PC-9 (cell line): ENCODE measurements around the gene LRRC4C.

Experiments used
- EZH2 ChIP-seq: fragments of 200-600 bp; sonication (generic); IDR thresholded peaks from 2 replicates; pipeline ENCODE4 v1.8.0; 2017; ENCODE audit warnings: antibody characterized with exemption, low read depth
- TF ChIP-seq, protein P1 (sequence below): fragments of 200-600 bp; sonication (generic); conservative IDR thresholded peaks from 2 replicates; pipeline ENCODE4 v1.6.1; 2017; ENCODE audit warnings: mixed run types, antibody characterized with exemption, mild to moderate bottlenecking, moderate library complexity

DNA sequence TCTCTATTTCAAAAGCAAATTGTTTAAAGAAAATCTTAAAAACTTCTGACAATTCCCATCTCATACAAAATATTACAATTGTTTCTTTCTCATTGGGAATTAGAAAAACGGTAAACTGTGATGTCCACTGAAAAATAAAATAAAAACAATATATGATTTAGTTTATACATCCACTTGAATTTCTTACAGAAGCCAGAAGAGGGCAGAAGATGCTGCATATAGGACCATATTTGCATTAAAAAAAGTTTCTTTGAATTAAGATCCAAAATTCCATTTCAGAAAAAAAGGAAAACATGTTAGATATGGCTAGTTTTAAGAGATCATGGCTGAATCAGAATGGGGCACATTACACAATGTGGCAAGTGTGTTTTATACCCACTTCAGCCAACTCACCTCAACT is 39.3 kb upstream of the LRRC4C start:
- TF ChIP-seq, protein P1, sequence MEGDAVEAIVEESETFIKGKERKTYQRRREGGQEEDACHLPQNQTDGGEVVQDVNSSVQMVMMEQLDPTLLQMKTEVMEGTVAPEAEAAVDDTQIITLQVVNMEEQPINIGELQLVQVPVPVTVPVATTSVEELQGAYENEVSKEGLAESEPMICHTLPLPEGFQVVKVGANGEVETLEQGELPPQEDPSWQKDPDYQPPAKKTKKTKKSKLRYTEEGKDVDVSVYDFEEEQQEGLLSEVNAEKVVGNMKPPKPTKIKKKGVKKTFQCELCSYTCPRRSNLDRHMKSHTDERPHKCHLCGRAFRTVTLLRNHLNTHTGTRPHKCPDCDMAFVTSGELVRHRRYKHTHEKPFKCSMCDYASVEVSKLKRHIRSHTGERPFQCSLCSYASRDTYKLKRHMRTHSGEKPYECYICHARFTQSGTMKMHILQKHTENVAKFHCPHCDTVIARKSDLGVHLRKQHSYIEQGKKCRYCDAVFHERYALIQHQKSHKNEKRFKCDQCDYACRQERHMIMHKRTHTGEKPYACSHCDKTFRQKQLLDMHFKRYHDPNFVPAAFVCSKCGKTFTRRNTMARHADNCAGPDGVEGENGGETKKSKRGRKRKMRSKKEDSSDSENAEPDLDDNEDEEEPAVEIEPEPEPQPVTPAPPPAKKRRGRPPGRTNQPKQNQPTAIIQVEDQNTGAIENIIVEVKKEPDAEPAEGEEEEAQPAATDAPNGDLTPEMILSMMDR = peak; percentile 68
- TF ChIP-seq EZH2 = no peak
